Measurements from ENCODE around the gene CEP43.

Gene CEP43

DNA sequence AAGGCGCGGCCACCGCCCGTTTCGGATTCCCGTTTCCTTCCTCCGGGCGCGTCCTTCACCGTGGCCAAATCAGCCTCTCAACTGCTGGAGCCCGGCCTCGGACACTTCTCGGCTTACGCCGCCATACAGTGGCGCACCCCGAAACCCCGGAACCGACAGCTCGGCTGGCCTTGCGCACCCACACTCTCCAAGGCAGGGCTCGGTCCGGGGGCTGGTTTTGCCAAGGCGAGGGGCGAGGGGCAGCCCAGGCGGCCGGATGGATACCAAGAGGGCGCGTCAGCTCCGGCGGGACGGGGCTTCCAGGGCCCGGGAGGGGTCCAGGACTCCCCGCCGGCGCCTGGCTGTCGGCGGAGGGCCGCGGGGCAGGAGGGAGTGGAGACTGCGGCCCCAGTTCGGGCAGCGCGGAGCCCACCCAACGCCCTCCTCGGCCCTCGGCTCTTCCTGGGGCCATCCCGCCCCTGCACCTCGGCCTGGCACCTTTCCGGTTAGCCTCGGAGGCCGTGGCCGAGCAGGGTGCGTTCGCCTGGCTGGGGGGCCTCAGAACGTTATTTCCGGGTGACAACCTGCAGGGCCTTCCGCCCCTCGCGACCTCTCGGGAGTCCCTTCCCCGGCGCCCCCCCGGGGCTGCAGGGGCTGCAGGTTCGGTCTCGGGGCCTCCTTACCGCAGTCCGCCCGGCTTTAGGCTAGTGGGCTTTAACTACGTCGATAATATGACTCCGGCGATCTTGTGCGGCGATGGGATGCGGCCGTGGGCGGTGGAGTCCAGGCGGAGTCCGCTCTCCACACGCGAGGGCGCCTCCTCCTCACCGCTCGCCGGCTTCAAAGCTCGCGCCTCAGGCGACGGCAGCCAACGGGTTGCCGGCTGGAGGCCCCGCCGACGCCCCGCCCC is 697 bp upstream of the CEP43 start:
- TF ChIP-seq CTCF (IDR thresholded peaks at IDR 0.05; ENCODE audit: borderline replicate concordance, insufficient read depth, low read depth, low read length) = no peak
- peak overlapping the region; percentile 74 for H3K4me3 ChIP-seq (ENCODE audit: low read depth, low read length)

DNA sequence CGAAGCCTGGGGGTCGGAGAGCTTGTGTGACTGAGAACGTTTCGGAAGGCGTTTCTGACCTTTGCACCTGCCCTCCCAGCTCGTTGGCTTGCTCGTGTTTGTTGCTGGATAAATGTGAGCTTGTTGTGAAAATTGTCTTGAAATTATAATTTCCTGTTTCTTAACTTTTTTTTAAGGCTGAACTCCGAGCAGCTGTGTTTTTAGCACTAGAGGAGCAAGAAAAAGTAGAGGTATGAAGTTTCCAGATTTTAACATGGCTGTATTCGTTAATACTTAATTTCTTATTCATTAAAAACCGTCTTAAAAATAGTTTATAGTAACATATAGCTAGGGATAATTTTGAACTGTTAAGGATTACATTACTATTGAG is 672 bp downstream of the CEP43 start:
- no peak for TF ChIP-seq CTCF (IDR thresholded peaks at IDR 0.05; ENCODE audit: borderline replicate concordance, insufficient read depth, low read depth, low read length)
- H3K4me3 ChIP-seq (ENCODE audit: low read depth, low read length) = peak overlapping the region; percentile 83

- TF ChIP-seq CTCF (IDR thresholded peaks at IDR 0.05; ENCODE audit: borderline replicate concordance, insufficient read depth, low read depth, low read length) = no peak
- no peak overlapping the region for H3K4me3 ChIP-seq (ENCODE audit: low read depth, low read length)
These were observed 1.6 kb downstream of the CEP43 start for GRCh38 chr6:167000759-167001158.

GRCh38 chr6:167005350-167006159 is 6.4 kb downstream of the CEP43 start:
- no peak for TF ChIP-seq CTCF (IDR thresholded peaks at IDR 0.05; ENCODE audit: borderline replicate concordance, insufficient read depth, low read depth, low read length)
- H3K4me3 ChIP-seq (ENCODE audit: low read depth, low read length) = no peak overlapping the region

DNA sequence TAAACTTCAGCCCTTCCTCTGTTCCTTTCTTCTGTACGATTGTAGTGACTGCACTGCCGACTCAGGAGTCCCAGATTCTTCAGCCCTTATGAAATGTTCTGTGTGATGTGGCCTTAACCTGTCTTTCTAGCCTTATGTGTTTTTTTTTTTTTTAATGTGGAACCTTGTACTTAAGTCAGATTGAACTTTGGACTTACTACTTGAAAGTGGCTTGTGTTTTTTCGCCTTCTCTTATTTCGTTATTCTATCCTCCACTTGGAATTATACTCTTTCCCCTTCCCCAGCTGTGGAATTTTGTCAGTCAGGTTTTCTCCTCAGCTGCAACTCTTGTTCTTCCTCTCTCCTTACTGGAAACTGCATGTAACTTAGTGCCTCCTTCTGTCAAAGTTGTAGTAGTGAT is 8.8 kb downstream of the CEP43 start:
- no peak for TF ChIP-seq CTCF (IDR thresholded peaks at IDR 0.05; ENCODE audit: borderline replicate concordance, insufficient read depth, low read depth, low read length)
- no peak overlapping the region for H3K4me3 ChIP-seq (ENCODE audit: low read depth, low read length)

DNA sequence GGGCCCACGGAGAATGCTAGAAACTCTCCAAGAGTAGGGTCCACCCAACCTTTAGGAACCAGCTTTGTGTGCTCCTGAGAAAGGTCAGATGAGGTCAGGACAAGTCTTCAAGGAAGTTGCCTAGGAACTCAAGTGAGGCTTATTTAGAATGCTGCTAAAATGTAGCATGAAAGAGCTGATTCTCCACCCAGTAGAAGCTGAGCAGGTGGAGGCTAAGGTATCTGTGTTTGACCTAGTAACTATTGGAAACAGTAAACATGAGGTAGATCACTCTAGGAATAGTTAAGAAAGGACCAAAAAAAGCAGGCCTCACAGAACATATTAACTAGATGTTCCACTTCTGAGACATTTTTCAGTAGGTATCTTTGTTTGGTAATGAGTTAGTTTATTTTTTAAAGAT is 13.9 kb downstream of the CEP43 start:
- TF ChIP-seq CTCF (IDR thresholded peaks at IDR 0.05; ENCODE audit: borderline replicate concordance, insufficient read depth, low read depth, low read length) = no peak
- no peak overlapping the region for H3K4me3 ChIP-seq (ENCODE audit: low read depth, low read length)
